ENCODE data around the gene GORASP2.

DNA sequence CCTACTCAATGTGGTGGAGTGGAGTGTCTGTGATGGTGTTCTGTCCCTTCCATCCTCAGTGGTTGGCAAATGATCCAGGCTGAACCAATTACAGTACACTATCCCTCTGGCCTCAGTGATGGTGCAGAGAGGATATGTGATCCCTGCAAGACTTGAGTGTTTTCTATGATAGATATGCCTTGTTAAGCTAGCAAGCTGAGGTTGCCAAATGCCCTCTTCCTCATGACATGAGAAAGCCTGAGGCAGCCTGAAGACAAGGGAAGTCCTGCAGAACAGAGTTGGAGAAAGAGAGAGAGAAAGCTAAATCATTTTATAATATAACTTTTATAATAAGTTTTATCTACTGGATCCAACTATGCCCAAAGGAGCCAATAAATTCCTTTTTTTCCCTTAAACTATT, 41.6 kb upstream of the GORASP2 start:
- TF ChIP-seq, protein P1, sequence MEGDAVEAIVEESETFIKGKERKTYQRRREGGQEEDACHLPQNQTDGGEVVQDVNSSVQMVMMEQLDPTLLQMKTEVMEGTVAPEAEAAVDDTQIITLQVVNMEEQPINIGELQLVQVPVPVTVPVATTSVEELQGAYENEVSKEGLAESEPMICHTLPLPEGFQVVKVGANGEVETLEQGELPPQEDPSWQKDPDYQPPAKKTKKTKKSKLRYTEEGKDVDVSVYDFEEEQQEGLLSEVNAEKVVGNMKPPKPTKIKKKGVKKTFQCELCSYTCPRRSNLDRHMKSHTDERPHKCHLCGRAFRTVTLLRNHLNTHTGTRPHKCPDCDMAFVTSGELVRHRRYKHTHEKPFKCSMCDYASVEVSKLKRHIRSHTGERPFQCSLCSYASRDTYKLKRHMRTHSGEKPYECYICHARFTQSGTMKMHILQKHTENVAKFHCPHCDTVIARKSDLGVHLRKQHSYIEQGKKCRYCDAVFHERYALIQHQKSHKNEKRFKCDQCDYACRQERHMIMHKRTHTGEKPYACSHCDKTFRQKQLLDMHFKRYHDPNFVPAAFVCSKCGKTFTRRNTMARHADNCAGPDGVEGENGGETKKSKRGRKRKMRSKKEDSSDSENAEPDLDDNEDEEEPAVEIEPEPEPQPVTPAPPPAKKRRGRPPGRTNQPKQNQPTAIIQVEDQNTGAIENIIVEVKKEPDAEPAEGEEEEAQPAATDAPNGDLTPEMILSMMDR (IDR thresholded peaks at IDR 0.05; ENCODE audit: low read depth, low read length), result no peak
- TF ChIP-seq POLR2A (IDR thresholded peaks at IDR 0.05; ENCODE audit: extremely low read depth, insufficient read length), result no peak
